ENCODE measurements around the gene HRH3. TPM values are rescaled to one million over a fixed set of nuclear protein-coding genes. Genes with fewer than 3 reads are reported as not detected.

Gene HRH3
- total RNA-seq, 4 donors from 2014 or later: not detected

DNA sequence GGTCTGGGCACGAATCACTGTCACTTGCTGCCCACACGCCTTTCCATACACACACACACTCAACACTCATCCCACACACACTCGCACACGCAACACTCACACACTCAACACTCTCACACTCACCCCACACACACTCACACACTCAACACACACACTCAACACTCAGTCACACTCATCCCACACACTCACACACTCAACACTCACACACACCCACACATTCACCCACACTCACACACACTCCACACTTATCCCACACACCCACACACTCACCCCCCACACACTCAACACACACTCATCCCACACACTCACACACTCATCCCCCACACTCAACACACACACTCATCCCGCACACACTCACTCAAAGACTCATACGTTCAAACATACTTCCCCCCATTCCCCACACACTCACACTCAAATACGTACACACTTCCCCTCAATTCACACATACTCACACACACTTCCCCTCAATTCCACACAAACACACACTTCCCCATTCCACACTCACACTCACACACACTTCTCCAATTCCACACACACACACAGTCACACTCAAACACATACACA, 9.0 kb upstream of the HRH3 start:
- TF ChIP-seq, protein P1, sequence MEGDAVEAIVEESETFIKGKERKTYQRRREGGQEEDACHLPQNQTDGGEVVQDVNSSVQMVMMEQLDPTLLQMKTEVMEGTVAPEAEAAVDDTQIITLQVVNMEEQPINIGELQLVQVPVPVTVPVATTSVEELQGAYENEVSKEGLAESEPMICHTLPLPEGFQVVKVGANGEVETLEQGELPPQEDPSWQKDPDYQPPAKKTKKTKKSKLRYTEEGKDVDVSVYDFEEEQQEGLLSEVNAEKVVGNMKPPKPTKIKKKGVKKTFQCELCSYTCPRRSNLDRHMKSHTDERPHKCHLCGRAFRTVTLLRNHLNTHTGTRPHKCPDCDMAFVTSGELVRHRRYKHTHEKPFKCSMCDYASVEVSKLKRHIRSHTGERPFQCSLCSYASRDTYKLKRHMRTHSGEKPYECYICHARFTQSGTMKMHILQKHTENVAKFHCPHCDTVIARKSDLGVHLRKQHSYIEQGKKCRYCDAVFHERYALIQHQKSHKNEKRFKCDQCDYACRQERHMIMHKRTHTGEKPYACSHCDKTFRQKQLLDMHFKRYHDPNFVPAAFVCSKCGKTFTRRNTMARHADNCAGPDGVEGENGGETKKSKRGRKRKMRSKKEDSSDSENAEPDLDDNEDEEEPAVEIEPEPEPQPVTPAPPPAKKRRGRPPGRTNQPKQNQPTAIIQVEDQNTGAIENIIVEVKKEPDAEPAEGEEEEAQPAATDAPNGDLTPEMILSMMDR (IDR thresholded peaks at IDR 0.05; ENCODE audit: low read depth): no peak

DNA sequence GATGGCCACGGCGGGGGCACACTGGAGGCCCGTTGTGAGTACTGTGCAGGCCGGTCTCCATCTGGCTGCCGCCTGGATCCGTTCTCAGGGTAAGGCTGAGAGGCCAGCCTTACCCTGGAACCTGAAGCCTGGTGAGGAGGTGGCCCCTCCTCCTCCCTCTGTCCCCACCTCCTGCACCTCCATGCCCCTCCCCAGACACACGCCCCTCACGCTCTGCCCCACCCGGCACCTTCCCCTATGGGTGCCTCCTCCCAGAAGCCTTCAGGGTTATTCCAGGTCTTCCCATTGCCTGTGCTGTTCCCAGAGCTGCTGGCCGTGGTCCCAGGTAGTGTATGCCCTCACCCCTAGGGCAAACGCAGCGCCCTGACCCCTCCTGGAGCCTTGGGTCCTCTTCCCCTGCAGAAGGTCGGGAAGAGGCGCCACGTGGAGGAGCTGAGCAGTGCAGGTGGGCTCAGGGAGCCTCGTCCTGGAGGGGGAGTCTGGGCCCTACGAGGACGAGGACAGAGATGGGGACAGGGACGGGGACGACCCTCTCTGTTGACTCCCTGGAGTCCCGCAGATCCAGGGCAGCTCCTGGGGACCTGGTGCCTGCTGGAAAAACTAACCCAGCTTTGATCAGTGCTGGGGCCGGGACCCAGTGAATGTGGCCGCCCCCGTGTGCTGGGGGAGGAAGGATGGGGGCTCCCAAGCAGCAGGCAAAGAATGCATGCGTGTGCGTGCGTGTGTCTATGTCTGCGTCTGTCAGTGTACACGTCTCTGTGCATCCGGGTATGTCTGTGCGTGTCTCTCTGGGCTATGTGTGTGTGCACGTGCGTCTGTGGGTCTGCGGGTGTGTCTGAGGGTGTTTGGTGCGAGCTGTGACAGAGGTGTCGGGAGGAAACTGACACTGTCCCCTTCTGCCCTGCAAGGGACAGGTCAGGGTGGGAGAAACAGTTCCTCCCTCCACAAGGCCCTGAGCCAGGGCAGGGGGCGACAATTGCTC, 8.2 kb upstream of the HRH3 start:
- TF ChIP-seq, protein P1 (IDR thresholded peaks at IDR 0.05; ENCODE audit: low read depth): no peak

DNA sequence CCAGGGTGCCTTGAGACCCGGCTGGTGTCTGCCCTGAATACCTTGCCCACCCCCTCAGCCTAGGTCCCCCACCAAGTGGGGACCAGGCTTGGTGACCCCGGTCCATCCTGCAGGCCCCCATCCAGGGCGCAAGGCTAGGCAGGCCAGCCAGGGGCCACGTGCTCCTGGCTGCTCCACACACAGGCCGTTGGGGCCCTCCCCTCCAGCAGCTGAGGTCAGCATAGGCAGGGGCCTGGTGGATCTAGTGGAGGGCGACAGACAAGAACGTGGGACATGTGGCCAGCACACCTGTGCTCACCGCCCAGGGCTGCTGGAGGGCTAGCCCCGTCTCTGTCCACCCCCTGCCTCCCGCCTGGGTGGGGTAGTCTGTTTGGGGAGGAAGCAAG, 7.5 kb upstream of the HRH3 start:
- TF ChIP-seq, protein P1 (IDR thresholded peaks at IDR 0.05; ENCODE audit: low read depth): no peak

DNA sequence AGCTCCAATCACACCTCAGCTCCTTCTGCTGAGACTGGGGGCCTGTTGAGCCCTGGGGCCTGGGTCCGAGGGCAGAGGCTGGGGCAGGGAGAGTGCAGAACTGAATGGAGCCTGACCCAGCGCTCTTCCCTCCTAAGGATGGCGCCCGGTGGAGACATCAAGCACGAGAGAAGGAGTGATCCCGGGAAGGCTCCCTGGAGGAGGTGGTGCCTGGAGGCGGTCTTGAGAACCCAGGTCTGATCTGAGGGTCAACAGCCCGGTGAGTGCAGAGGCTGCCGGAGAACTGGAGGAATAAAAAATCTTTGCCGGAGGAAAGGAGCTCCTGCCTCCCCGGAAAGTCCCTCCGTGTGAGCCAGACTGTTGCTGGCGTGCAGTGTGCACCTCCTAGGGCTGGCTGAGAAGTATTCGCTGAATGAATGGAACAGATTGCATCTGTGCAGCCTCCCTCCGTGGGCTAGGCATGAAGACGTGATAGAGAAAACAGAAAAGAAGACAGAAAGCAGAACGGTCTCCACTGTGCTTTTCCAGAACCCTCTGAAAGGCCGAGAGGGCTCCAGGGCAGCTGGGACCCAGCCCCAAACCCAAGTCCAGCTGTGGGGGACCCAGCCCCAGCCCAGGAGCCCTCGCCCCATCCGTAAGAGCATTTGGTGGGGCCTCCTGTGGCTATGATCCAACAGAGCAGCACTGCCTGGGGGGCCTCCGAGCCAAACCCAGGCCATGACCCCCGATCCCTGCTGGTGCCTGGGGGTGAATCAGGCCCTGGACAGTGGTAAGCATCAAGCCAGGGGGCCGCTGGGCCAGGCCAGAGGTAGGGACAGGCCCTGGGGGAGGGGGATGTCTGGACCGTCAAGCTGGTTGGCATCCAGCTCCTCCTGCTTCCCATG, 6.9 kb upstream of the HRH3 start:
- TF ChIP-seq, protein P1 (IDR thresholded peaks at IDR 0.05; ENCODE audit: low read depth): no peak

DNA sequence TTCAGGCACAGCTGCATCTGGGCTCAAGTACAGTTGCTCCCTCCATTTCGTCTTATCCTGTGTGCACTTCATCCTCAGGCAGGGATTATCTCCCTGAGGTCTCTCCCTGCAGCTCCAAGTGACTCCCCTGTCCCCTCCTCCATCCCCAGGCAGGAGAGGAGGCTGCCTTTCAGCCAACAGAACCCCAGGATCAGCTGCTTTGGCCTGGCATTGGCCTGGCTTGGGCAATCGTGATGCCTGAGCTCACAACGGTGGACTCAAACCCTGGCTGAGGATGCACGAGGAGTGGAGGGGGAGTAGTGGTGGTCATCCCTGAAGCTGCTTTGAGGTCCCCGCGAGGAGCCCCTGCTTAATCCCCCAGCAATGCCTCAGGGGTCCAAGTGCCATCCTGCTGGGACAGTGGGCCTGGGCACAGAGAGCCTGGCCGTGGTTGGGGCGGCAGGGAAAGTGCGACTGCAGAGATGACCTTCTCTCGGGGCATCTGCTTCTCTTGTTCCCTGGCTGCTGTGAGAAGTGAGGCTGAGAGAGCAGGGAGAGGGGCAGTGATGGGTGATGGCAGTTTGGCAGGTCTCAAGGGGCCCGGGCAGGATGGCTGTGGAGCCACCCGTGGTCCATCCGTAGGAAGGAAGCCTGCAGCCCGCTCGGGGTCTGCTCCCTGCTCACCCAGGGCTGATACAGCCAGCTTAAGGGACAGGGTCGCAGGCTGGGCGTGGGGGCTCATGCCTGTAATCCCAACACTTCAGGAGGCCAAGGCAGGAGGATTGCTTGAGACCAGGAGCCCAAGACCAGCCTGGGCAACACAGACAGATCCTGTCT, 6.0 kb upstream of the HRH3 start:
- TF ChIP-seq, protein P1 (IDR thresholded peaks at IDR 0.05; ENCODE audit: low read depth): no peak

DNA sequence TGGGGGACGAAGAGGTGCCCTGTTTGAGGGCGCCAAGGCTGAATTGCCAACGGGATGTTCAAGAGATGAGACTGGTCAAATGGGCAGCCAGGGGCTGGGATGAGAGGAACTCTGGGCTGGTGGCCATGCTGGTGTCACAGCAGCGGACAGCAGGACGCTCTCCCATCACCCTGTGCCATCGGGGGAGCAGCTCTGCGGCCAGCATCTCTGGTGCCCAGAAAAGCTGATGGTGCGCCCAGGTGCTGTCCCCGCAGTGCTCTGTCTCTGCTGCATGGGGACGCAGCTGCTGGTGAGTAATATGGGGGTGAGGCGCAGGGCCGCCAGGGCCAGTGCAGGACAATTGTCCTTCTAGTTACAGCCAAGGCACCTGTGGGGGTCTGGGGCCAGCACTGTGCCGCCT, 4.9 kb upstream of the HRH3 start:
- TF ChIP-seq, protein P1 (IDR thresholded peaks at IDR 0.05; ENCODE audit: low read depth): no peak

Measured in subcutaneous adipose tissue (tissue), 4 donors.